Epithelial cell of esophagus (primary cell): Measurements from ENCODE around the gene TRMT2B.
"Not testable (repeated sequence)": the region's sequence is repeated elsewhere in the genome, so short reads cannot be mapped to it uniquely, and the experiment has no call there.

Experiments
- DNase-seq: peaks from one replicate; pipeline ENCODE4 v3.0.0; 2010; ENCODE audit warnings: low read depth
- H3K4me3 ChIP-seq: 2 replicates; pipeline ENCODE4 v1.5.1; 2011; ENCODE audit warnings: mild to moderate bottlenecking, low read length, control low read depth
- CTCF ChIP-seq: IDR thresholded peaks from 2 replicates; pipeline ENCODE4 v1.5.1; 2011; ENCODE audit warnings: low read depth, mild to moderate bottlenecking, low read length, control low read depth, inconsistent platforms; ENCODE audit not compliant: insufficient read depth; ENCODE audit errors: missing control alignments

The TRMT2B gene

GRCh38 chrX:100999451-100999850, 52.5 kb downstream of the TRMT2B start:
- no peak for TF ChIP-seq CTCF
- DNase-seq, result no peak
- H3K4me3 ChIP-seq, result no peak overlapping the region

- DNase-seq, result peak; percentile 78
- no peak for TF ChIP-seq CTCF
- H3K4me3 ChIP-seq, result no peak overlapping the region
Measured at GRCh38 chrX:100995469-100995868, 56.4 kb downstream of the TRMT2B start.

GRCh38 chrX:100994352-100995281, 57.3 kb downstream of the TRMT2B start:
- TF ChIP-seq CTCF, result no peak
- peak; percentile 86 for DNase-seq
- H3K4me3 ChIP-seq, result no peak overlapping the region

DNA sequence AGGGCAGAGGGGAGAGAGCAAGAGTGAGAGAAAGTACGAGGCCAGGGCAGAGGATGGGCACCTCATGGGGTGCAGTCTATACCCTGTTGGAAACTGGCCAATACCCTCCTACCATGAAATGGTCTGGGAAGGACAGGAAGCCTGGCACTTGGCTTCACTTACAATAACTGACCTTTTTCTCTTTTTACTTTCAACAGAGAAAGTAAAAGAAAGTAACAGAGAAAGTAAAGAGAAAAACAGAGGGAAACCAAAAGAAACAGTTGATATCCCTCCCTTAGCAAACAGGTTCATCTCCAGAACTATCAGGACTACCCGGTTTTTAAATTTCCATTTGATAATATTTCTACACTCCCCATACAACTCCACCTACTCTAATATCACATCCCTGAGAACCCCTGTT, 61.8 kb downstream of the TRMT2B start:
- DNase-seq, result no peak
- H3K4me3 ChIP-seq, result no peak overlapping the region
- TF ChIP-seq CTCF, result no peak

GRCh38 chrX:100984818-100985217, 67.1 kb downstream of the TRMT2B start:
- no peak overlapping the region for H3K4me3 ChIP-seq
- DNase-seq, result no peak
- no peak for TF ChIP-seq CTCF

DNA sequence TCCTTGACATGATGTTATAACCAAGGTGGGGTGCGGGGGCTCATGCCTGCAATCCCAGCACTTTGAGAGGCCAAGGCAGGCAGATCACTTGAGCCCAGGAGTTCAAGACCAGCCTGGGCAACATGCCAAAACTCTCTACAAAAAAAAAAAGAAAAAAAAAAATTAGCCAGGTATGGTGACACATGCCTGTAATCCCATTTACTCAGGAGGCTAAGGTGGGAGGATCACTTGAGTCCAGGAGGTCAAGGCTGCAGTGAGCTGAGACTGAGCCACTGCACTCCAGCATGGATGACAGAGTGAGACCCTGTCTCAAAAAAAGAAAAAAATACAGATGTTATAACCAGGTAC, 70.4 kb downstream of the TRMT2B start:
- DNase-seq, H3K4me3 ChIP-seq: not testable (repeated sequence)

- peak; percentile 65 for DNase-seq
- no peak overlapping the region for H3K4me3 ChIP-seq
- TF ChIP-seq CTCF, result no peak
Measured at GRCh38 chrX:100980608-100981497, 71.1 kb downstream of the TRMT2B start.
